ENCODE data around the gene LBHD2. TPM values are rescaled to one million over a fixed set of nuclear protein-coding genes. Genes with fewer than 3 reads are reported as not detected.
"Not testable (repeated sequence)": the region's sequence is repeated elsewhere in the genome, so short reads cannot be mapped to it uniquely, and the experiment has no call there.

Gene LBHD2
- total and polyA plus RNA-seq, 2 of the 8 experiments (the other 6 are each of a cell fraction or from before 2014, with no cell fraction given): not detected

GRCh38 chr14:103047453-103047852 lies 36.6 kb upstream of the LBHD2 start:
- H3K36me3 ChIP-seq (ENCODE audit: control insufficient read depth in 2 of 4, insufficient read depth in 4 of 4, low read length in 3 of 4); H4K8ac ChIP-seq (ENCODE audit: extremely low read depth, insufficient read depth, low read length); H4K5ac ChIP-seq (ENCODE audit: insufficient read length, low read depth, low read length); H2BK5ac ChIP-seq (ENCODE audit: low read depth, low read length); H2BK12ac ChIP-seq (ENCODE audit: low read depth, low read length); FAIRE-seq; H3K27ac ChIP-seq (ENCODE audit: low read depth, low read length); H3K4me1 ChIP-seq (replicated peaks in 1 of 4; ENCODE audit: control insufficient read depth in 3 of 4, insufficient read depth in 4 of 4, low read length in 3 of 4); DNase-seq (ENCODE audit: low read depth in 1 of 2, low spot score in 2 of 2); H3K27me3 ChIP-seq (replicated peaks in 1 of 4; ENCODE audit: control insufficient read depth in 3 of 4, extremely low read depth in 1 of 4, insufficient read depth in 3 of 4, low read length in 3 of 4); H3K23ac ChIP-seq (ENCODE audit: insufficient read length); H3K79me1 ChIP-seq (ENCODE audit: low read depth, low read length); H2AK5ac ChIP-seq (ENCODE audit: low read depth, low read length); H3K4me2 ChIP-seq (ENCODE audit: insufficient read depth in 1 of 2, low read depth in 2 of 2, low read length in 2 of 2); H3K14ac ChIP-seq (ENCODE audit: insufficient read length); H2AFZ ChIP-seq (ENCODE audit: low read length); H2BK15ac ChIP-seq (ENCODE audit: low read length); H2BK120ac ChIP-seq (replicated peaks; ENCODE audit: low read depth, low read length); H3K4me3 ChIP-seq (ENCODE audit: extremely low read depth in 1 of 4, insufficient read depth in 2 of 4, low read depth in 3 of 4, low read length in 4 of 4); POLR2A ChIA-PET (ENCODE audit: partially characterized antibody); H3K9ac ChIP-seq (replicated peaks in 1 of 4; ENCODE audit: extremely low read depth in 1 of 4, low read depth in 3 of 4, low read length in 3 of 4); H3K23me2 ChIP-seq (ENCODE audit: low read depth, low read length); H3K4ac ChIP-seq (replicated peaks; ENCODE audit: insufficient read length, low read depth, low read length); H3K56ac ChIP-seq (replicated peaks; ENCODE audit: insufficient read length, low read depth, low read length); H3K9me3 ChIP-seq (ENCODE audit: insufficient read depth in 2 of 2, low read depth in 1 of 2, low read length in 1 of 2); H4K91ac ChIP-seq (replicated peaks; ENCODE audit: insufficient read length, low read length); H3K18ac ChIP-seq (ENCODE audit: extremely low read depth, low read length); H2BK20ac ChIP-seq (ENCODE audit: low read length): not testable (repeated sequence)
- Histone ChIP-seq H4K20me1 (replicated peaks in 1 of 2; ENCODE audit: control insufficient read depth in 1 of 2, insufficient read depth in 2 of 2, low read length in 2 of 2) (peaks cover 2 to 12% of the 10 kb centered on the region in 2 experiments), H3K79me2 (ENCODE audit: control insufficient read depth in 1 of 2, insufficient read depth in 2 of 2, low read length in 2 of 2) (peaks cover 2 to 85% of the 10 kb centered on the region in 2 experiments)
- WGBS, 2 experiments (ENCODE audit: extremely low coverage in 1 of 2, insufficient coverage in 1 of 2, insufficient read length in 1 of 2, insufficient replicate concordance in 2 of 2, low coverage in 1 of 2, low lambda C conversion rate in 2 of 2, missing lambda C conversion rate in 1 of 2): 89% methylated on average over 8 of the region's 8 CpGs; no CpG with 5 or more reads in 1 of the 2 experiments
- CTCF ChIA-PET (ENCODE audit: partially characterized antibody): interaction anchor here (0.7 to 1.4 kb wide), 5 partner anchors 14 to 57 kb away, joined by 3 to 6 read pairs (median 3); no protein-coding TSS in a partner anchor
